ENCODE results near the gene AFAP1. TPM values are rescaled to one million over a fixed set of nuclear protein-coding genes. Genes with fewer than 3 reads are reported as not detected.
A peak's percentile ranks its signal among the peaks of the same experiment; 100 is the strongest.

AFAP1 gene
- total RNA-seq, 1 experiment from 2014 or later: 23.6 TPM

DNA sequence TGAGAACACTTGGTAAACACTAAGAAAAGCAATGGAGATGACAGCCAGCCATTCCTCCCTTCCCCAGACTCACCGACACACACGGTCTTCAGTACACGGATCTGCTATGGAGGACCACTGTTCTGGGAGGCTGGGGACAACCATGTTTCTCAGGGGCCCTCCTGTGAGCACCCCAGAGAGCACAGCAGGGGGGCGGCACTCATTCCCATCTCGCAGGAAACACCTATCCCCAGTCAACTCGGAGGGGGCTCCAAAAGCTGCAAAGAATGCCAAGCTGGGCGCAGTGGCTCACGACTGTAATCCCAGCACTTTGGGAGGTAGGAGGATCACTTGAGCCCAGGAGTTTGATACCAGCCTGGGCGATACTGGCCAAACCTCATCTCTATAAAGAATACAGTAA lies 172.1 kb downstream of the AFAP1 start:
- Mint-ChIP-seq H3K4me1 (peaks cover 9% of the 10 kb centered on the region), H3K27ac (no peak overlapping the region), H3K27me3 (ENCODE audit: low read depth) (no peaks in the 10 kb centered on the region), H3K36me3 (peaks cover 13% of the 10 kb centered on the region; the same call in 1 of the 2 replicates), H3K9me3 (no peaks in the 10 kb centered on the region), H3K4me3 (no peak overlapping the region)
- DNase-seq (ENCODE audit: low spot score): no peak
- CTCF ChIA-PET: interaction anchor here (1.0 to 2.0 kb wide), 5 partner anchors 35 to 220 kb away, joined by 3 to 7 read pairs (median 4); no protein-coding TSS in a partner anchor
- POLR2A ChIA-PET: no interaction called here
- no peak for ATAC-seq
- TF ChIP-seq SMAD4 (CRISPR knock-in tag; IDR thresholded peaks at IDR 0.05) (no peak), ZNF423 (CRISPR knock-in tag; IDR thresholded peaks at IDR 0.05) (0 out of 2 replicates have a peak, but pooled peaks have one; percentile 13)

DNA sequence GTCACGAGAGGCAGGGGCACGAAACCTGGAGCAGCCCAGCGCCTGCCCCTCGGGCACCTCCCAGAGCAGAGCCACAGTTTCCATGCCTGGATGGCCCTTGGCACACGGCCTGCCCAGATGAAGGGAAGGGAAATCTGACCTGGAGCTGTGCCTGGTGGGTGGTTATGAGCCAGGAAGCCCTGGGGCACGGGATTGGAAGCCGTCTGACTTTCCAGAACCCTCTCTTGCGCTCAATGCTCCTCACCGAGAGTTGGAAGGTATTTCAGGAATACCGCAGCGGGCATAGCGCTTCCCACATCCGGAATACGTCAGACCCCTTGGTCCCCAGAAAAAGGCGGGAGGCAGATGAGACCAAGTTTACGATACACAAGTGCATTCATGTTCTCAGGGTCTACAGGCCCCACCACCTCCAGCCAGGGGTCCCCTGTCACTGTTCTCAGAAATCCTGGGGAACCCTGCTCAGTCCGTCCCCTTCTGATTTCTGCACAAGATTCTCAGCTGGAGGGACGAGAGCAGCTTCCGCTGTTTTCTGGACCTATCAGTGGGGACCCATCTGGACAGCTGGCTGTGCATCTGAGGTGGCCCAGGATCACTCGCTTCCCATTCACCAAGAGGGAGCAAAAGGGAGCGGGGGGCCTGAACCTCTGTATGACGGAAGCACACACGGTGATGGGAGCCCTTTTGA lies 172.9 kb downstream of the AFAP1 start:
- ChIA-PET CTCF (interaction anchor here (1.1 to 2.0 kb wide), 3 partner anchors 35 to 221 kb away, joined by 4 to 7 read pairs (median 5); no protein-coding TSS in a partner anchor), POLR2A (no interaction called here)
- TF ChIP-seq PRRX2 (CRISPR knock-in tag; IDR thresholded peaks at IDR 0.05) (no peak), GABPB1 (CRISPR knock-in tag; IDR thresholded peaks at IDR 0.05) (no peak), ZNF232 (CRISPR knock-in tag; IDR thresholded peaks at IDR 0.05) (no peak), ZNF121 (CRISPR knock-in tag; IDR thresholded peaks at IDR 0.05) (no peak), ETV6 (CRISPR knock-in tag; IDR thresholded peaks at IDR 0.05) (no peak), ATF1 (CRISPR knock-in tag; IDR thresholded peaks at IDR 0.05) (no peak), ZNF423 (CRISPR knock-in tag; IDR thresholded peaks at IDR 0.05) (no peak)
- TF ChIP-seq, protein P1, sequence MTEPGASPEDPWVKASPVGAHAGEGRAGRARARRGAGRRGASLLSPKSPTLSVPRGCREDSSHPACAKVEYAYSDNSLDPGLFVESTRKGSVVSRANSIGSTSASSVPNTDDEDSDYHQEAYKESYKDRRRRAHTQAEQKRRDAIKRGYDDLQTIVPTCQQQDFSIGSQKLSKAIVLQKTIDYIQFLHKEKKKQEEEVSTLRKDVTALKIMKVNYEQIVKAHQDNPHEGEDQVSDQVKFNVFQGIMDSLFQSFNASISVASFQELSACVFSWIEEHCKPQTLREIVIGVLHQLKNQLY (CRISPR knock-in tag; IDR thresholded peaks at IDR 0.05): no peak
- TF ChIP-seq, protein P2, sequence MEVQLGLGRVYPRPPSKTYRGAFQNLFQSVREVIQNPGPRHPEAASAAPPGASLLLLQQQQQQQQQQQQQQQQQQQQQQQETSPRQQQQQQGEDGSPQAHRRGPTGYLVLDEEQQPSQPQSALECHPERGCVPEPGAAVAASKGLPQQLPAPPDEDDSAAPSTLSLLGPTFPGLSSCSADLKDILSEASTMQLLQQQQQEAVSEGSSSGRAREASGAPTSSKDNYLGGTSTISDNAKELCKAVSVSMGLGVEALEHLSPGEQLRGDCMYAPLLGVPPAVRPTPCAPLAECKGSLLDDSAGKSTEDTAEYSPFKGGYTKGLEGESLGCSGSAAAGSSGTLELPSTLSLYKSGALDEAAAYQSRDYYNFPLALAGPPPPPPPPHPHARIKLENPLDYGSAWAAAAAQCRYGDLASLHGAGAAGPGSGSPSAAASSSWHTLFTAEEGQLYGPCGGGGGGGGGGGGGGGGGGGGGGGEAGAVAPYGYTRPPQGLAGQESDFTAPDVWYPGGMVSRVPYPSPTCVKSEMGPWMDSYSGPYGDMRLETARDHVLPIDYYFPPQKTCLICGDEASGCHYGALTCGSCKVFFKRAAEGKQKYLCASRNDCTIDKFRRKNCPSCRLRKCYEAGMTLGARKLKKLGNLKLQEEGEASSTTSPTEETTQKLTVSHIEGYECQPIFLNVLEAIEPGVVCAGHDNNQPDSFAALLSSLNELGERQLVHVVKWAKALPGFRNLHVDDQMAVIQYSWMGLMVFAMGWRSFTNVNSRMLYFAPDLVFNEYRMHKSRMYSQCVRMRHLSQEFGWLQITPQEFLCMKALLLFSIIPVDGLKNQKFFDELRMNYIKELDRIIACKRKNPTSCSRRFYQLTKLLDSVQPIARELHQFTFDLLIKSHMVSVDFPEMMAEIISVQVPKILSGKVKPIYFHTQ (CRISPR knock-in tag; IDR thresholded peaks at IDR 0.05): no peak
- Mint-ChIP-seq H3K9me3 (no peaks in the 10 kb centered on the region), H3K36me3 (peaks cover 8% of the 10 kb centered on the region; the same call in 1 of the 2 replicates), H3K4me3 (no peak overlapping the region), H3K4me1 (peaks cover 9% of the 10 kb centered on the region), H3K27ac (no peak overlapping the region), H3K27me3 (ENCODE audit: low read depth) (no peaks in the 10 kb centered on the region)
- no peak for ATAC-seq
- DNase-seq (ENCODE audit: low spot score): no peak

DNA sequence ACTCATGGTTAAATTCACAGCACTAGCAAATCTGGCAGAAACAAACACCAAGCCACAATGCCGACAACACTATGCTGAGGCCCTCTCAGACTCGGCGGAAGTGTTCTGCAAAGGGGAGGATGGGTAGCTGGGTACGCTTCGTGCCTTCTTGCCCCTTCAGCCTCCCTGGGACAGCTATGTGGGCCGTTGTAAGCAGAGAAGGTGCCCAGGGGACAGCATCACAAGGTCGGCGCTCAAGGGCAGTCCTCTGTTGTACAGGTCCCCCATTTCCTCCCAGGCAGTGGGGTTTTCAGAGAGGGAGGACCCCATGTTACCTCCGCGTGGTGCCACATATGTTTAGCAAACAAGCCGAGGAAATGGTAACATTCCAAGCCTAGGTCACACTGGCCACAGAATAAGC lies 173.6 kb downstream of the AFAP1 start:
- Mint-ChIP-seq H3K9me3 (no peaks in the 10 kb centered on the region), H3K36me3 (peaks cover 4% of the 10 kb centered on the region; the same call in 1 of the 2 replicates), H3K27ac (no peak overlapping the region), H3K4me3 (no peak overlapping the region), H3K27me3 (ENCODE audit: low read depth) (no peaks in the 10 kb centered on the region), H3K4me1 (peaks cover 9% of the 10 kb centered on the region)
- DNase-seq (ENCODE audit: low spot score): no peak
- TF ChIP-seq, protein P3, sequence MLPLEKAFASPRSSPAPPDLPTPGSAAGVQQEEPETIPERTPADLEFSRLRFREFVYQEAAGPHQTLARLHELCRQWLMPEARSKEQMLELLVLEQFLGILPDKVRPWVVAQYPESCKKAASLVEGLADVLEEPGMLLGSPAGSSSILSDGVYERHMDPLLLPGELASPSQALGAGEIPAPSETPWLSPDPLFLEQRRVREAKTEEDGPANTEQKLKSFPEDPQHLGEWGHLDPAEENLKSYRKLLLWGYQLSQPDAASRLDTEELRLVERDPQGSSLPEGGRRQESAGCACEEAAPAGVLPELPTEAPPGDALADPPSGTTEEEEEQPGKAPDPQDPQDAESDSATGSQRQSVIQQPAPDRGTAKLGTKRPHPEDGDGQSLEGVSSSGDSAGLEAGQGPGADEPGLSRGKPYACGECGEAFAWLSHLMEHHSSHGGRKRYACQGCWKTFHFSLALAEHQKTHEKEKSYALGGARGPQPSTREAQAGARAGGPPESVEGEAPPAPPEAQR (CRISPR knock-in tag; IDR thresholded peaks at IDR 0.05): no peak
- TF ChIP-seq, protein P4, sequence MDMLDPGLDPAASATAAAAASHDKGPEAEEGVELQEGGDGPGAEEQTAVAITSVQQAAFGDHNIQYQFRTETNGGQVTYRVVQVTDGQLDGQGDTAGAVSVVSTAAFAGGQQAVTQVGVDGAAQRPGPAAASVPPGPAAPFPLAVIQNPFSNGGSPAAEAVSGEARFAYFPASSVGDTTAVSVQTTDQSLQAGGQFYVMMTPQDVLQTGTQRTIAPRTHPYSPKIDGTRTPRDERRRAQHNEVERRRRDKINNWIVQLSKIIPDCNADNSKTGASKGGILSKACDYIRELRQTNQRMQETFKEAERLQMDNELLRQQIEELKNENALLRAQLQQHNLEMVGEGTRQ (CRISPR knock-in tag; IDR thresholded peaks at IDR 0.05): no peak
- TF ChIP-seq, protein P5, sequence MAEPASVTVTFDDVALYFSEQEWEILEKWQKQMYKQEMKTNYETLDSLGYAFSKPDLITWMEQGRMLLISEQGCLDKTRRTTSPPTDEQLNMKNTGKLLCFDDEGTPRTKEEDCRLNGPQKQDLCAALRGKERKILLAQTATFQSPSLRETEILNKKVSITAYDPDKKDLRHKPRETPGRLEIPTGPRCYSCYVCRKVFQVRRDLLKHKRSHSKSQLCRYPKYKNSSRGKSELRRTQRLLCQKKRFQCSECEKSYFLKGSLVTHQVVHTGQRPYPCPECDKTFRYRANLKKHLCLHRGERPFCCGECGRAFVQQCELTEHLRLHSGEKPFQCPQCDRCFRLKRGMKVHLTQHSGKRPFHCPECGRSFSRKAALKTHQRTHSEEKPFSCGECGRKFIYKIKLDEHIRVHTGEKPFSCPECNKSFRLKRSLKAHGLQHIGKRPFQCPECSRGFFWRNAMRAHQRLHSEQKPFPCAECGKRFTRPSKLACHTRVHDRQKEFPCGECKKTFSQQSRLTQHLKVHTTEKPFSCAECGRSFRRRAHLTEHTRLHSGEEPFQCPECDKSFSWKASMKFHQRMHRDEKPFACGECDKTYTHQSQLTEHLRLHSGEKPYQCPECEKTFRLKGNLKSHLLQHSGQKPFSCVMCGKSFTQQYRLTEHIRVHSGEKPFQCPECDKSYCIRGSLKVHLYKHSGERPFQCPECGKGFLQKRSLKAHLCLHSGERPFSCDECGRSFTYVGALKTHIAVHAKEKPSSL (CRISPR knock-in tag; conservative IDR thresholded peaks at IDR 0.05): no peak
- TF ChIP-seq PRRX2 (CRISPR knock-in tag; IDR thresholded peaks at IDR 0.05) (no peak), ELF4 (CRISPR knock-in tag; IDR thresholded peaks at IDR 0.05; ENCODE audit: low read depth) (no peak), ZBTB21 (CRISPR knock-in tag; IDR thresholded peaks at IDR 0.05; ENCODE audit: borderline replicate concordance) (no peak), ZNF671 (CRISPR knock-in tag; IDR thresholded peaks at IDR 0.05) (no peak), KAT7 (CRISPR knock-in tag; IDR thresholded peaks at IDR 0.05; ENCODE audit: borderline replicate concordance) (no peak), NR2C2 (CRISPR knock-in tag; IDR thresholded peaks at IDR 0.05) (no peak)
- TF ChIP-seq, protein P6, sequence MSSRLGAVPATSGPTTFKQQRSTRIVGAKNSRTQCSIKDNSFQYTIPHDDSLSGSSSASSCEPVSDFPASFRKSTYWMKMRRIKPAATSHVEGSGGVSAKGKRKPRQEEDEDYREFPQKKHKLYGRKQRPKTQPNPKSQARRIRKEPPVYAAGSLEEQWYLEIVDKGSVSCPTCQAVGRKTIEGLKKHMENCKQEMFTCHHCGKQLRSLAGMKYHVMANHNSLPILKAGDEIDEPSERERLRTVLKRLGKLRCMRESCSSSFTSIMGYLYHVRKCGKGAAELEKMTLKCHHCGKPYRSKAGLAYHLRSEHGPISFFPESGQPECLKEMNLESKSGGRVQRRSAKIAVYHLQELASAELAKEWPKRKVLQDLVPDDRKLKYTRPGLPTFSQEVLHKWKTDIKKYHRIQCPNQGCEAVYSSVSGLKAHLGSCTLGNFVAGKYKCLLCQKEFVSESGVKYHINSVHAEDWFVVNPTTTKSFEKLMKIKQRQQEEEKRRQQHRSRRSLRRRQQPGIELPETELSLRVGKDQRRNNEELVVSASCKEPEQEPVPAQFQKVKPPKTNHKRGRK (CRISPR knock-in tag; IDR thresholded peaks at IDR 0.05; ENCODE audit: borderline replicate concordance): no peak
- POLR2A ChIA-PET: no interaction called here
- no peak for ATAC-seq
- CTCF ChIA-PET: interaction anchor here (2.0 kb wide), 1 partner anchor 38 kb away, joined by 7 read pairs; no protein-coding TSS in a partner anchor
